Motor neuron (in vitro differentiated cells): Measurements from ENCODE around the gene PSMA6. TPM values are rescaled to one million over a fixed set of nuclear protein-coding genes. Genes with fewer than 3 reads are reported as not detected.

Experiments
- total RNA-seq, 8 experiments: library from RNA; unstranded; fragments of 300-600 nt; gene quantifications; 2 replicates each; pipeline versions ENCODE4 v1.2.3 to v1.2.4, GENCODE V29; 2022

The PSMA6 gene
- total RNA-seq, 8 experiments from 2014 or later: 224 to 1,035 (median 262) TPM

Other genes with a start within 250 kb of the PSMA6 start
- 10 to 100 TPM; 17.6 to 81.3 (median 52.9) TPM for gene FAM177A1, start 246.1 kb upstream of the PSMA6 start, total RNA-seq
- gene PPP2R3C, start 170.4 kb upstream of the PSMA6 start, total RNA-seq: 10 to 100 TPM; 22.0 to 49.9 (median 42.1) TPM
- gene PRORP, start 169.8 kb upstream of the PSMA6 start, total RNA-seq: 10 to 100 TPM in 7 of 8 experiments, 1 to 10 TPM in 1; 9.5 to 44.5 (median 20.7) TPM
- gene NFKBIA, start 112.4 kb downstream of the PSMA6 start, total RNA-seq: 100 to 1,000 TPM in 2 of 8 experiments, 10 to 100 TPM in 6; 19.6 to 157 (median 36.2) TPM
- gene INSM2, start 241.8 kb downstream of the PSMA6 start, total RNA-seq: 1 to 10 TPM in 2 of 8 experiments, under 1 TPM in 5, not detected in 1; 0.10 to 6.8 (median 0.33) TPM